Stomach (tissue), 9 donors: ENCODE measurements around the gene ZBTB46. TPM values are rescaled to one million over a fixed set of nuclear protein-coding genes. Genes with fewer than 3 reads are reported as not detected.

Source experiments
- DNase-seq, 2 donors: peaks; one replicate each; pipeline versions ENCODE4 v3.0.0 to v3.0.0-alpha.2; 2013 to 2019
- H3K27ac ChIP-seq, 5 donors: fragments of 200-600 bp in 4 of 5; sonication (generic) in 4 of 5; one replicate each; pipeline ENCODE4 v1.5.1; 2013 to 2019; ENCODE audit warnings: mild to moderate bottlenecking in 1 of 5, moderate library complexity in 1 of 5
- H3K27me3 ChIP-seq, 3 donors: fragments of 200-600 bp; sonication (generic); one replicate each; pipeline ENCODE4 v1.5.1; 2017 to 2019; ENCODE audit warnings: mixed run types in 1 of 3
- H3K36me3 ChIP-seq, 4 donors: fragments of 200-600 bp; sonication (generic); 1 replicate in 3 of 4; 2 replicates in 1 of 4; pipeline ENCODE4 v1.5.1; 2016 to 2019
- H3K4me1 ChIP-seq, 4 donors: fragments of 200-600 bp; sonication (generic); one replicate each; pipeline ENCODE4 v1.5.1; 2016 to 2019
- H3K4me3 ChIP-seq, 4 donors: fragments of 200-600 bp; sonication (generic) in 3 of 4; one replicate each; pipeline ENCODE4 v1.5.1; 2016 to 2019; ENCODE audit warnings: mild to moderate bottlenecking in 1 of 4
- H3K9me3 ChIP-seq, 4 donors: fragments of 200-600 bp; sonication (generic); one replicate each; pipeline ENCODE4 v1.5.1; 2016 to 2019
- CTCF ChIP-seq, 7 experiments: fragments of 450-650 bp in 4 of 7; fragments of 200-600 bp in 3 of 7; sonication (generic) in 3 of 7; IDR thresholded peaks; one replicate each; pipeline ENCODE4 v1.5.1; 2016 to 2019; ENCODE audit warnings: antibody characterized with exemption in 7 of 7, control low read depth in 2 of 7, mild to moderate bottlenecking in 1 of 7
- EP300 ChIP-seq: sonication (generic); formaldehyde crosslinking; IDR thresholded peaks from one replicate; pipeline ENCODE4 v1.6.1; 2017; ENCODE audit warnings: antibody characterized with exemption
- POLR2A ChIP-seq, 4 donors: fragments of 450-650 bp; IDR thresholded peaks; one replicate each; pipeline ENCODE4 v1.6.1; 2016; ENCODE audit warnings: antibody characterized with exemption in 4 of 4, control low read depth in 2 of 4, mild to moderate bottlenecking in 1 of 4, moderate library complexity in 1 of 4
- POLR2AphosphoS5 ChIP-seq, 3 donors: sonication (generic); formaldehyde crosslinking; IDR thresholded peaks; one replicate each; pipeline ENCODE4 v1.6.1; 2016; ENCODE audit warnings: antibody characterized with exemption in 3 of 3
- WGBS, 5 donors: extraction: QIAGEN DNeasy Blood & Tissue Kit in 3 of 5; methylation state at CpG; one replicate each; pipeline versions ENCODE4 v1.1.5 to v1.1.7; 2013 to 2018; 5-methylcytosine and 5-hydroxymethylcytosine counted together
- intact Hi-C: fragments of 100-400 bp; cut with DNase I; formaldehyde crosslinking; loops from one replicate; pipeline ENCODE4 v1.15.1; 2023; ENCODE audit warnings: low total_unique reads
- polyA plus RNA-seq, 3 donors: library from polyadenylated mRNA; stranded (reverse); fragments of 200-250 nt; gene quantifications; one replicate each; pipeline ENCODE4 v1.2.3, GENCODE V29; 2013
- total RNA-seq, 5 donors: library from RNA; depleted of rRNA; stranded (reverse); fragments of >200 nt; gene quantifications; one replicate each; pipeline versions ENCODE4 v1.1.0 to v1.2.3, GENCODE V29; 2014 to 2016
- donor health status: healthy with polysubstance abuse.
- donor health status: Bipolar disorder and iron deficiency.
- donor health status: healthy.

ZBTB46 gene
- total and polyA plus RNA-seq, 8 donors = 0.58 to 13.4 (median 2.5) TPM

- intact Hi-C loops = no loop called here
- Histone ChIP-seq H3K4me1 (peaks cover 43 to 67% (median 59%) of the 10 kb centered on the region in 4 donors), H3K9me3 (no peaks in the 10 kb centered on the region), H3K4me3 (peak overlapping the region; percentile 65 to 85 (median 68)), H3K36me3 (peaks cover 16 to 39% (median 36%) of the 10 kb centered on the region in 4 donors), H3K27me3 (peaks cover 0 to 6% (median 0%) of the 10 kb centered on the region in 3 donors), H3K27ac (peak overlapping the region; percentile 83 to 97 (median 93))
- peak in 1 of 2 donors; percentile 88 for DNase-seq
- TF ChIP-seq POLR2A (IDR thresholded peaks at IDR 0.05) = no peak
- TF ChIP-seq POLR2AphosphoS5 (IDR thresholded peaks at IDR 0.05) = no peak
- no peak for TF ChIP-seq CTCF (IDR thresholded peaks at IDR 0.05)
- no peak for TF ChIP-seq EP300
- 0 to 1% (median 0%) methylated on average over 13 to 79 of the region's 80 CpGs; no CpG with 5 or more reads in 1 of the 5 donors for WGBS, 5 donors
These were observed 90.9 kb downstream of the ZBTB46 start for GRCh38 chr20:63740070-63740626.

- Histone ChIP-seq H3K27ac (peak within 1 kb of the TSS; percentile 84 to 97 (median 93)), H3K9me3 (no peaks in the 10 kb centered on the region), H3K4me3 (peak within 1 kb of the TSS; percentile 65 to 85 (median 68)), H3K36me3 (peaks cover 21 to 47% (median 44%) of the 10 kb centered on the region in 4 donors), H3K4me1 (peaks cover 43 to 67% (median 59%) of the 10 kb centered on the region in 4 donors), H3K27me3 (peaks cover 0 to 6% (median 0%) of the 10 kb centered on the region in 3 donors)
- WGBS, 5 donors = 1 to 5% (median 4%) methylated on average over 10 to 132 of the region's 136 CpGs
- peak; percentile 84 to 95 for DNase-seq
- TF ChIP-seq POLR2AphosphoS5 (IDR thresholded peaks at IDR 0.05) (no peak), POLR2A (IDR thresholded peaks at IDR 0.05) (no peak)
- intact Hi-C loops = no loop called here
These were observed 91.7 kb downstream of the ZBTB46 start, which contains the start of gene SLC2A4RG for GRCh38 chr20:63739130-63740069. Gene SLC2A4RG (plus strand): TSS chr20:63739776. CDS start chr20:63739913, 137 bp downstream.

GRCh38 chr20:63738687-63739129, 92.4 kb downstream of the ZBTB46 start:
- intact Hi-C loops = no loop called here
- peak; percentile 80 to 84 for DNase-seq
- TF ChIP-seq POLR2AphosphoS5 (IDR thresholded peaks at IDR 0.05) (no peak), EP300 (no peak), POLR2A (IDR thresholded peaks at IDR 0.05) (no peak), CTCF (IDR thresholded peaks at IDR 0.05) (no peak)
- peaks cover 0 to 6% (median 0%) of the 10 kb centered on the region in 3 donors for H3K27me3 ChIP-seq
- WGBS, 5 donors = 3 to 31% (median 16%) methylated on average over 10 to 26 of the region's 26 CpGs
- no peaks in the 10 kb centered on the region for H3K9me3 ChIP-seq
- H3K4me1 ChIP-seq = peaks cover 43 to 67% (median 59%) of the 10 kb centered on the region in 4 donors
- peak overlapping the region; percentile 52 to 61 (median 58) for H3K4me3 ChIP-seq
- H3K36me3 ChIP-seq = peaks cover 24 to 53% (median 49%) of the 10 kb centered on the region in 4 donors
- H3K27ac ChIP-seq = peak overlapping the region; percentile 84 to 90 (median 88)

- peak overlapping the region; percentile 54 to 90 (median 88) for H3K27ac ChIP-seq
These were observed 92.9 kb downstream of the ZBTB46 start for GRCh38 chr20:63737945-63738686.

More at GRCh38 chr20:63737945-63738686, 92.9 kb downstream of the ZBTB46 start:
- H3K27me3 ChIP-seq = peaks cover 0 to 6% (median 0%) of the 10 kb centered on the region in 3 donors
- H3K36me3 ChIP-seq = peaks cover 29 to 53% (median 49%) of the 10 kb centered on the region in 4 donors
- peaks cover 43 to 67% (median 59%) of the 10 kb centered on the region in 4 donors for H3K4me1 ChIP-seq
- H3K4me3 ChIP-seq = peak overlapping the region; percentile 44 to 61 (median 56)
- no peaks in the 10 kb centered on the region for H3K9me3 ChIP-seq
- DNase-seq = peak in 1 of 2 donors; percentile 63
- intact Hi-C loops = no loop called here
- 3 to 26% (median 16%) methylated on average over 15 to 43 of the region's 43 CpGs for WGBS, 5 donors
- TF ChIP-seq POLR2AphosphoS5 (IDR thresholded peaks at IDR 0.05) (no peak), EP300 (no peak), POLR2A (IDR thresholded peaks at IDR 0.05) (no peak), CTCF (IDR thresholded peaks at IDR 0.05) (no peak)
